A673 (cell line): ENCODE results near the gene MAPKAPK3. TPM values are rescaled to one million over a fixed set of nuclear protein-coding genes. Genes with fewer than 3 reads are reported as not detected.

ENCODE experiments used
- BruUV-seq: library from RNA; stranded (reverse); fragments of 400-500 nt; replicated peaks from 2 replicates; lab custom pipeline; 2021; lab: Mats Ljungman, UMichigan
- CTCF ChIA-PET: fragments of 300-600 bp; sonication (Branson Sonifier 250); formaldehyde crosslinking; loops from one replicate; lab custom pipeline; 2022; ENCODE audit warnings: antibody characterized with exemption; lab: Charles Lee
- POLR2A ChIA-PET: fragments of 300-600 bp; sonication (Branson Sonifier 250); formaldehyde crosslinking; loops from one replicate; lab custom pipeline; 2022; ENCODE audit warnings: antibody characterized with exemption; ENCODE audit not compliant: low non-redundant PET; lab: Charles Lee
- DNase-seq: peaks from one replicate; pipeline ENCODE4 v3.0.0-alpha.2; 2015; ENCODE audit warnings: low spot score
- H3K27ac ChIP-seq: fragments of 200-600 bp; sonication (generic); 2 replicates; pipeline ENCODE4 v1.5.1; 2016; ENCODE audit warnings: mixed run types, low read depth, mild to moderate bottlenecking, mixed read lengths, antibody characterized with exemption, low read length; ENCODE audit not compliant: poor library complexity, severe bottlenecking
- H3K27me3 ChIP-seq: fragments of 200-600 bp; sonication (generic); replicated peaks from 2 replicates; pipeline ENCODE4 v1.6.1; 2017; ENCODE audit warnings: mixed run types, low read depth, mild to moderate bottlenecking, mixed read lengths, antibody characterized with exemption, low read length; ENCODE audit not compliant: insufficient read depth, poor library complexity
- H3K36me3 ChIP-seq: fragments of 200-600 bp; sonication (generic); 2 replicates; pipeline ENCODE4 v1.6.1; 2016; ENCODE audit warnings: mixed run types, mild to moderate bottlenecking, mixed read lengths, antibody characterized with exemption, low read length; ENCODE audit not compliant: insufficient read depth, poor library complexity, severe bottlenecking
- H3K4me1 ChIP-seq: fragments of 200-600 bp; sonication (generic); 2 replicates; pipeline ENCODE4 v1.6.1; 2017; ENCODE audit warnings: mixed run types, mild to moderate bottlenecking, mixed read lengths, antibody characterized with exemption, low read length; ENCODE audit not compliant: insufficient read depth, poor library complexity, severe bottlenecking
- H3K4me3 ChIP-seq: fragments of 200-600 bp; sonication (generic); 2 replicates; pipeline ENCODE4 v1.5.1; 2016; ENCODE audit warnings: low read depth, mixed run types, mild to moderate bottlenecking, mixed read lengths, low read length; ENCODE audit not compliant: poor library complexity, severe bottlenecking
- H3K9me3 ChIP-seq: fragments of 200-600 bp; sonication (generic); 2 replicates; pipeline ENCODE4 v1.6.1; 2016; ENCODE audit warnings: mixed run types, low read depth, mild to moderate bottlenecking, mixed read lengths, antibody characterized with exemption, low read length; ENCODE audit not compliant: poor library complexity, severe bottlenecking
- CTCF ChIP-seq: fragments of 300-800, 200-600 bp; sonication (generic); conservative IDR thresholded peaks from 2 replicates; pipeline ENCODE4 v1.5.1; 2017; ENCODE audit warnings: low read depth, mild to moderate bottlenecking, antibody characterized with exemption, low read length, moderate library complexity, mixed read lengths
- EZH2 ChIP-seq: fragments of 200-600 bp; sonication (generic); IDR thresholded peaks from 2 replicates; pipeline ENCODE4 v1.6.1; 2017; ENCODE audit warnings: borderline replicate concordance, low read depth, mild to moderate bottlenecking, mixed read lengths, antibody characterized with exemption, low read length; ENCODE audit not compliant: poor library complexity, severe bottlenecking
- intact Hi-C: fragments of 100-400 bp; cut with micrococcal nuclease; formaldehyde crosslinking; loops from one replicate; pipeline ENCODE4 v1.10.0; 2022; ENCODE audit not compliant: unreplicated experiment
- total RNA-seq: library from RNA; stranded (reverse); gene quantifications from 2 replicates; pipeline ENCODE4 v1.2.3, GENCODE V29; 2021

The MAPKAPK3 gene
- total RNA-seq, 1 experiment from 2014 or later = 15.8 TPM

- no peak overlapping the region for H3K27ac ChIP-seq
- no peaks in the 10 kb centered on the region for H3K9me3 ChIP-seq
- DNase-seq = no peak
- H3K4me3 ChIP-seq = no peak overlapping the region
- intact Hi-C loops = no loop called here
- TF ChIP-seq EZH2 (no peak), CTCF (no peak)
- H3K4me1 ChIP-seq = no peaks in the 10 kb centered on the region
- H3K36me3 ChIP-seq = no peaks in the 10 kb centered on the region
- no peaks in the 10 kb centered on the region for H3K27me3 ChIP-seq
- POLR2A ChIA-PET = no interaction called here
- CTCF ChIA-PET = no interaction called here
- BruUV-seq = no TSS peak
Measured at GRCh38 chr3:50651920-50652529, 35.1 kb downstream of the MAPKAPK3 start.

GRCh38 chr3:50652709-50653108 is 35.8 kb downstream of the MAPKAPK3 start:
- POLR2A ChIA-PET = no interaction called here

GRCh38 chr3:50653937-50654595 is 37.1 kb downstream of the MAPKAPK3 start:
- Histone ChIP-seq H3K27me3 (no peaks in the 10 kb centered on the region), H3K27ac (no peak overlapping the region), H3K36me3 (no peaks in the 10 kb centered on the region), H3K9me3 (no peaks in the 10 kb centered on the region), H3K4me3 (no peak overlapping the region), H3K4me1 (no peaks in the 10 kb centered on the region)
- intact Hi-C loops = no loop called here
- ChIA-PET CTCF (no interaction called here), POLR2A (no interaction called here)
- DNase-seq = no peak
- TF ChIP-seq EZH2 (no peak), CTCF (no peak)
- BruUV-seq = no TSS peak

More at GRCh38 chr3:50652709-50653108, 35.8 kb downstream of the MAPKAPK3 start:
- Histone ChIP-seq H3K4me3 (no peak overlapping the region), H3K36me3 (no peaks in the 10 kb centered on the region), H3K4me1 (no peaks in the 10 kb centered on the region), H3K9me3 (no peaks in the 10 kb centered on the region), H3K27ac (no peak overlapping the region), H3K27me3 (no peaks in the 10 kb centered on the region)
- DNase-seq = no peak
- CTCF ChIA-PET = no interaction called here
- intact Hi-C loops = no loop called here
- TF ChIP-seq CTCF (0 out of 2 replicates have a peak, but pooled peaks have one; percentile 15), EZH2 (no peak)
- BruUV-seq = no TSS peak
